KBM-7 (cell line): Measurements from ENCODE around the gene TXNDC2.
"Not testable (repeated sequence)": the region's sequence is repeated elsewhere in the genome, so short reads cannot be mapped to it uniquely, and the experiment has no call there.

Experiments
- DNase-seq: peaks from one replicate; pipeline ENCODE4 v3.0.0-alpha.2; 2015
- in situ Hi-C: fragments of 300-500 bp; cut with MboI; formaldehyde crosslinking; loops from 2 replicates; pipeline ENCODE4 v1.14.3; 2020; ENCODE audit warnings: low sequenced_read_pairs, low pct_unique_long_range_greater_than_20kb, mixed read lengths

Gene TXNDC2

DNA sequence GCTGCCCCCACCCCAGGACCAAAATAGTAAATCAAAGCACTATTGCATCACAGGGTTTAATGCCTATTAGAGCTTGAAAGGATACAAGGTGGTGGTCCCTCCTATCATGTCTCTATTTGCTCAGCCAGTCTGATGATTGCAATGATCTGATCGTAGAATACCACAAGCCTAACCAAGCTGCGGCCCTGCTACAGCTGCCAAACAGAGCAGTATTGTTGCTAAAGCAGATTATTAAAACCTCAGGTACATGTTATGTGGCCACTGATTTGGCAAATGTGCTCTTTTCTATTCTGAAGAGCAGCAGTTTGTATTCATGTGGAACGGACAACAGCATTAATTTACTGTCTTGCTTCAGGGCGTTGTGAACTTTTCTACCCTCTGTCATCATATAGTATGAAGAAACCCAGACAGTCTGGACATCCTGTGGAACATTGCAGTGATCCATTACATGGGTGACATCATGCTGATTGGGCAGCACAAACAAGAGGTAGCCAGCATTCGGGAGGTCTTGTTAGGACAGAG is 19.7 kb downstream of the TXNDC2 start:
- no peak for DNase-seq
- in situ Hi-C loops = no loop called here

DNA sequence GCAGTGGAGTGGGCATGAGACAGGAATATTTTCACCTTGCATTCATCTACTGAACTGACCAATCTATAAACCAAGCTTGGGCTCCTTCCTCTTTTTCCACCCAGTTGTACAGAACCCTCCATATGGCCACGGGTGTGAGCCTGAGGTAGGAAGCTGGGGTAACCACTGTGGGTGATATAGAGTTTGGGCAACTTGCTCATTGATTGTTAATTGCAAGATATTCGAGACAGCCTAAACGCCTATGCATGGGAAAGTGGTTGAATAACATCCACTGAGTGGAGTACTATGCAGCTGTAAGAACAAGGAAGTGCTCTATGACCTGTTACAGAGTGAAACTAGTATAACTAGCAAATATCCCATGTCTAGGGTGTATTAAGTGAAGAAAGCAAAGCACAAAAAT is 20.7 kb downstream of the TXNDC2 start:
- peak; percentile 60 for DNase-seq
- in situ Hi-C loops = no loop called here

DNA sequence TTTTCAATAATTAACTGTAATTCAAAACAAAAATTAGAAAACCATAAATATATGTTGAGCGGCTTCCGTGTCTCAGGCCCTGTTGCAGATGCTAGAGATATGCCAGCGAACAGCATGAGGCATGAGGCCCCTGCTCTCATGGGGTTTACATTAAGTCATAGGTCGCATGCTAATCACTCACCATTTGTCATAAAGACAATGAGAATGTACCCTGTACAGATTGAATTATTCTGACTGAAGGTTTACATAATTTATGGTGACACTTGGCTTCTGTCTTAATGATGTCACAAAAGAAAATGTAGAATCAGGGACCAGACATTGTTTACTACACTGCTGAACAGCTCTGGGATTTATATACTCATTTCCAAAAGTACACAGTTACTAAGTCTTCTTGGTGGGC is 22.1 kb downstream of the TXNDC2 start:
- in situ Hi-C loops = no loop called here
- no peak for DNase-seq

DNA sequence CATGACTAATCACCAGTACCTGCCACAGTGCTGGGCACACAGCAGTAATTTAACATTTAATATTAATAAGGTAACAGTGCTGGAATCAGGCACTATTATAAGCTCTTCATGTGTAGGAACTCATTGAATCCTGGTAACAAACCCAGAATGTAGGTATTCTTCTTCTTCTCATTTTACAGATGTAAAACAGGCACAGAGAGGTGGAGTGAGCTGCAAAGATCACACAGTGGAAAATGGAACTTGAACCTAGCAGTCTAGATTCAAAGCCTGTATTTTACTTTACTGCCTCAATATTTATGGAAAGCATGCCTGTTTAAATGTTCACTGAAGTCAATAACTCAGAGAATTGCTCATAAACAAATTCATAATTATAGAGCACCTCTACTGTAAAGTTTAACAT is 24.3 kb downstream of the TXNDC2 start:
- in situ Hi-C loops = no loop called here
- no peak for DNase-seq

DNA sequence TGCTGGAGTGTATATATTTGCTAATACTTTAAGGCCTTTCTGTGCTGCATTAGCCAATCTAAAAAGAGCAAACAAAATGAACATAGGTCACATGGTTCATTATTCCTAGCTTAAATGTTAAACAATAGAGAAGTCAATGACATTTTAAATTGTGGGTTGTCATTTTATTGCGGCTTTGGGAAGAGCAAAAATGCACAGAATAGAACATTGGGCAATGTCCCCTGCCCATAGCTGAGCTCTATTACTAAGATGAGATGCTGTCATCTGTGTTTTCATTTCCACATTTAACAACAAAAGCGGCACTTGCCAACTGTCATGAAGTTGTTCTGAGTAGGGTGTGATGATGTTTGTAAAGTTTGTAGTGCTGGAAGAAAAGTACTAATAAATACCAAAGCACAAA is 24.9 kb downstream of the TXNDC2 start:
- no peak for DNase-seq
- in situ Hi-C loops = no loop called here

DNA sequence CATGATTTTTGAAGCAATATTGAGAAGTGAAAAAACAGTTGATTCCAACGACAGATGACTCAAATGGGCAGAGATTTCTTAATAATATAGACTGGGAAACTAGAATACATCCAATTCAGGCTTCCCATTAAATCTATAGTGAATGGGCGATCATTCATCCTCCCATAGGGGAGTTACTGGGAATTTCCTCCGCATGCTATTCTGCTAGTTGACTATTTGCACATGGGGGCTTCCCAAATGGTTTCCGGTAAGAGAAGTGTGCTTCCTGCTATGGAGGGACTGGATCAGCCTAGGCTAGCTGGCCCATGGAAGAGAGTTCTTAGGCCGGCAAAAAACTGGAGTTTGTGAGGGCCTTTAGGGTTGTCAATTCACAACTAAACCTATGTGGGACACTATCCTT is 25.5 kb downstream of the TXNDC2 start:
- in situ Hi-C loops = no loop called here
- no peak for DNase-seq

DNA sequence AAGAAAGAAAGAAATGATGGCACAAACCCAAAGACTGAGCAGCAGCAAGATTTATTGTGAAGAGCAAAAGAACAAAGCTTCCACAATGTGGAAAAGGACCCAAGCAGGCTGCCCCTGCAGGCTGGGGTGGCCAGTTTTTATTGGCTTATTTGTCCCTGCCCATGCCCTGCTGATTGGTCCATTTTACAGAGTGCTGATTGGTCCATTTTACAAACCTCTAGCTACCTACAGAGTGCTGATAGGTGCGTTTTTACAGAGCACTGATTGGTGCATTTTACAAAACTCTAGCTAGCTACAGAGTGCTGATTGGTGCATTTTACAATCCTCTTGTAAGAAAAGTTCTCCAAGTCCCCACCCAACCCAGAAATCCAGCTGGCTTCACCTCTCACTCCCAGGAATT is 26.5 kb downstream of the TXNDC2 start:
- in situ Hi-C loops, DNase-seq: not testable (repeated sequence)

DNA sequence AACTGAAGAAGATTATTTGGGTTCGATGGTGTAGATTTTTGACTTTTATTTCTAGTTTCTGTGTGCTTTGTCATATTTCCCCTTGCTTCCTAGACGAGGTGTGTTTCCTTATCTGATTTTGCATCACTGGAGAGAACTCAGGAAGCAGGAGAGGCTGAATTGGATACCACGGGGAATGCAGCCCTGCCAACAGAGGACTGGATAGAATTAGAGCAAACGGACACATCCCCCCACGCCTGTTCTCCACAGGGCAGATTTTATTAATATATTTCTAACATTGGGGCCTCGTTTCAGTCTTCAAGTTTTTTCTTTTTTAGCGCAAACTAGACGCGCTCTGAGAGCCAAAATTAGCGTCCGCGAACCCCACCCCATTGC is 27.4 kb downstream of the TXNDC2 start:
- in situ Hi-C loops = no loop called here
- no peak for DNase-seq

DNA sequence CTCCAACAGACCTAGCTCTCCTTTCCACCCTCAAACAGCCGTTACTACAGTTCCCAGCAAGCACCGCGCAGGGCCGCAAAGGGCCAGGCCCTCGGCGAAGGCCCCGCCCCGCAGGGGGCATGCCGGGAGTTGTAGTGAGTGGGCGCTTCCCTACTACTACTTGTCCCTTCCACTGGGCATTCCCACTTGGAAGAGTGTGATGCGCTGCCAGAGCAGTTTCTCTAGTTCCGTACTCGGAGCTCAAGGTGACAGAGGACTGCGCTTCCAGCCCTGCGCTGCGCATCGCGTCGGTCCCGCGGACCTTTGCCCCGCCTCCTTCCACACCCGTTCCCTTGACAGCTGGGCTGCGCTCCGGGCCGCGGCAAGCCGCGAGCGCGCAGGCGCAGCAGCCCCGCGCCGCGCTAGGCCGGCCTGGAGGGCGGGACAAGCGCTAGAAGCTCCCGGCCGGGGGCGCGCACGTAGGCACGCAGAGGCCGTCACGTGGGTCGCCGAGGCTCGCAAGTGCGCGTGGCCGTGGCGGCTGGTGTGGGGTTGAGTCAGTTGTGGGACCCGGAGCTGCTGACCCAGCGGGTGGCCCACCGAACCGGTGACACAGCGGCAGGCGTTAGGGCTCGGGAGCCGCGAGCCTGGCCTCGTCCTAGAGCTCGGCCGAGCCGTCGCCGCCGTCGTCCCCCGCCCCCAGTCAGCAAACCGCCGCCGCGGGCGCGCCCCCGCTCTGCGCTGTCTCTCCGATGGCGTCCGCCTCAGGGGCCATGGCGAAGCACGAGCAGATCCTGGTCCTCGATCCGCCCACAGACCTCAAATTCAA is 28.0 kb downstream of the TXNDC2 start, which contains the start of gene VAPA:
Gene VAPA, plus strand, starts transcription at position 491 of the 808 bp plus-strand sequence. Its CDS starts 241 bp downstream, at position 732.
- peak; percentile 97 for DNase-seq
- in situ Hi-C loops = no loop called here

DNA sequence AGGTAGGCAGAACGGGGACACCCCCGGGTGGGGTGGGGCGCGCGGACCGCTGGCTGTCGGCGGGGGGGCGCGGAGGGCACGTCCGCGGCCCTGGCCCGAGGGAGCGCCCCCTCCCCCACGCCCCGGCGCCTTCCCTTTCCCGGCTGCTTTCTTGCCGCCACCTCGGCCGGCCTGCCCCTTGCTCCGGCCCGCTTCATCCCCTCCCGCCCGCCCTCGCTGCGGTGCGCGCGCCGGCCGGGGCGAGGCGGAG is 28.5 kb downstream of the TXNDC2 start:
- no peak for DNase-seq
- in situ Hi-C loops = no loop called here

DNA sequence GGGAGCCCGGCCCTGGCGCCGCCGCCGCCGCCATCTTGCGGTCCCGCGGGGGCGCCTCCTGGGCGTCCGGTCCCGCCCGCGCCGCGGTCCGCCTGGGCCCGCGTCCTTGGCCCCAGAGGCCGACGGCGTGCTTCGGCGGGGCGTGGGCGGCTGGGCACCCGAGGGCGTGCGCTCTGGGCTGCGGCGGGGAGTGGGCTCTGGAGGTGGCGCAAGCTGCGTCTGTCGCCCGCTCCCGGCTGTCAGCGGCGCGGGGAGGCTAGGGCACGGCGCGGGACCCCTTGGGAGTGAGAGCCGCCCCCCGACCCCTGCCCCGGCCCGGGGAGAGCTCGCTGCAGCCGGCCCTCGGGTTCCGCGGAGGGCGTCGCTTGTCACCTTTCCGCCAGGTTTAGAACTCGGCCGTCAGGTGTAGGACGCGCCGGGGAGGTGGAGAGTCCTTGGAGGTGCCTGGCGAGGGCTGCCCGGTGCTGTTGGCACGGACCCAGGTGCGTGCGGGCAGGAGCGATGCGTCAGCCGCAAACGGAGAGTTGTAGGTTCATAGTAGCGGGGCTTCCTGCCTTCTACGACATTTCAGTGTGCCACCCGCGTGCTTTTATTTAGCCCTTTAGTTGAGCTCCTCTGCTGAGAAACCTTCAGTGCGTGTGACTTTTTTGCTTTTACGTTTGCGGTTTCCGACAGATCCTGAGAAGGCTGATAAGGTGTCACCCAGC is 29.0 kb downstream of the TXNDC2 start:
- DNase-seq = peak; percentile 75
- in situ Hi-C loops = no loop called here

DNA sequence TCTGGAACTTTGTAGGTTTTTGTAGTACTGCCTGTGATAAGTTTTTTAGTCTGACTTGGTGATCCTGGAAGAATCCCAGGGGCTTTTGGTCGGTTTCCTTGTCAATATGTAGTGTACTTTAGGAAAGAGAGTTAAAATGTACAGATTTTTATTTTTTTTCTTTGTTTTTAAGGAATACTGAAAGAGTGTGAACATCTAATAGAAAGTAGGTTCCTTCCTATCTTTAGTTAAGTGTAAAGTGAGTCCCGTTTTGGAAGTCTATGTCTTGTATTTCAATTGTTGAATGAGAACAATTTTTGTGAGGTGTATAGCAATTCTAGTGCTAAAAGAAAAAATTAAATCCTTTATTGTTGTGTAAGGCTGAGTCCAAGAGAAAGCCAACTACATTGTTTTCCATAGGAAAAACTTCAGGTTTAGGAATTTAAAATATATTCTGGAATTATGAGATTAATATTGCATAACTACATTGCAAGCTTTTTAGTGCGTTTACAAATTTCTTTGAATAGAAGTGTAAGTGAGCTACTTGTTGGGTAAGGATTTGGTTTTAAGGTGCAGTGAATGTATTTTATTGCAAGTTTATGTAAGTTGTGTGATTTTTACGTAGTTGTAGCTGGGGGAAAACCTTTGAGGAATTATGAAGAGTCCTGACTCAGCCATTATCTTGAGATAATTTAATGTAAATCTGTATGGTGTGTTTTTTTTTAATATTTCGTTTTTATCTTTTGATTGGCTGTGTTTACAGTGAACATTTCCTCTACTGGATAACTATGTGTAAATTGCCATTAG is 29.7 kb downstream of the TXNDC2 start:
- in situ Hi-C loops = no loop called here
- DNase-seq = no peak

DNA sequence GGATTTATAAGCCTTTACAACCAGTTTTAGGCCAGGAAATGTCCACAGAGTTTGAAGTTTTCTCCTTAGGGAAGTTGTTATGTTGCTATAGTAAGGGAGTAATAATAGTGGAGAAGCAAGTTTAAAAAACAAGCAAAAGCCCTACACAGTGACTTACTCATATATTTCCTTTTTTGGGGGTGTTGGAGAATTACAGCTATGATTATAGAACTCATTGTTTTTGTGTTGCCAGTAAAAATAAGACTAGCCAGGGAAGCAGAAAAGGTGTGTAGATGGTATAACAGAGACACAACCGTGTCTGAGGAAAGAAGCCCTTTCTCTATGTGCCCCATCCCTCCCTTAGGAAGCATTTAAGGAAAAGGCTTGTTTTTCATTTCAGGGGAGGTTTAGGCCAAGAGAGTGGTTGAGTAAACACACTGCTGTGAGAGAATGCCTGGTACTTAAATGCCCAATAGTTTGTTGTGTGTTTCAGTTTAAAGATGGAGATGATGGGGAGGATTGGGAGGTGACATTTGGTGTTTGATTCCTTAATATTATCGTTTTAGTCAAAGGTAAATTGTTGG is 30.4 kb downstream of the TXNDC2 start:
- DNase-seq = no peak
- in situ Hi-C loops = no loop called here

DNA sequence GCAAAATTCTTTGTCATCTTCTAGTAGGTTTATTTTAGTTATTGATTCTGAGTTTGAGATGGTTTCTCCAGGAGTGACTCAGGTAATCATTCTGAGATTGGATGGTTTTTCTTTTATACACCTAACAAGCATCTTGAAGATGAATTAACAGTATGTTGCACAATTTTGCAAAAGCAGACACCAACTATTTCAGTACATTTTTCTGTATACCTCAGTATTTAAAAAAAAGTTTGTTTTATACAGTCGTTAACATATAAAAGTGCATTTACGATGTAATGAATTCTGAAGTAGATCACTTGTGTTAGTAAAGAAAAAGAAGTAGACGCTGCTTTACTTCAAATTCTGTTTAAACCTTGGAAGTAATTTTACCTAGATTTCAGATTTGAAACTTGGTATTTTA is 31.0 kb downstream of the TXNDC2 start:
- in situ Hi-C loops = no loop called here
- DNase-seq = no peak

DNA sequence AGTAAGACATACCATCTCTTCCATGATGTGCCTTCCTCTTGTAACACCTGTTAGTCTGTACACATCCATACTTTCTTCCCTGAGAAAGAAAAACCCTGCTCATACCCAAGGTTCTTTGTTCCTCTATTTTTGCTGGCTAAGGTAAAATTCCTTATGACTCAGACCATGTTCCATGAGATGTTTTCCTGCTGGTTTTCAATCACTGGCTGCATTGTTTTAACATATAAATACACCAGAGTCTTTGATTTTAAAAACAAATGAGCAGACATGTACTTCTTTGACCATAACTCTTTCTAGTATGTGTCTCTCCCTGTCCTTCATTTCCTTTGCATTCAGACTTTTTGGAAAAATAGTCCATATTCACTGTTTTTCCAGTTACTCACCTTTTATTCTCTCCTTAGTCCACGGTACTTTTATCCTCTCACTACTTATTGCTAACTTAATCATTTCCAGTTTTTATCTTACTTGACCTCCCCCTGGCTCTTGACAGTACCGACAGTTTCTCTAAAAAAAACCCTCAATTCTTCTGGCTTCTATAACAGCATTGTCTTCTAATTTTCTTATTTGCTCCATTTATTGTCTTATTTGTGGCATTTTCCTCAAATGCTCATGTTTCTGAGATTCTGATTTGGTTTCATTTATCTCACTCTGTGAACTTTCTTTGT is 32.4 kb downstream of the TXNDC2 start:
- no peak for DNase-seq
- in situ Hi-C loops = no loop called here

DNA sequence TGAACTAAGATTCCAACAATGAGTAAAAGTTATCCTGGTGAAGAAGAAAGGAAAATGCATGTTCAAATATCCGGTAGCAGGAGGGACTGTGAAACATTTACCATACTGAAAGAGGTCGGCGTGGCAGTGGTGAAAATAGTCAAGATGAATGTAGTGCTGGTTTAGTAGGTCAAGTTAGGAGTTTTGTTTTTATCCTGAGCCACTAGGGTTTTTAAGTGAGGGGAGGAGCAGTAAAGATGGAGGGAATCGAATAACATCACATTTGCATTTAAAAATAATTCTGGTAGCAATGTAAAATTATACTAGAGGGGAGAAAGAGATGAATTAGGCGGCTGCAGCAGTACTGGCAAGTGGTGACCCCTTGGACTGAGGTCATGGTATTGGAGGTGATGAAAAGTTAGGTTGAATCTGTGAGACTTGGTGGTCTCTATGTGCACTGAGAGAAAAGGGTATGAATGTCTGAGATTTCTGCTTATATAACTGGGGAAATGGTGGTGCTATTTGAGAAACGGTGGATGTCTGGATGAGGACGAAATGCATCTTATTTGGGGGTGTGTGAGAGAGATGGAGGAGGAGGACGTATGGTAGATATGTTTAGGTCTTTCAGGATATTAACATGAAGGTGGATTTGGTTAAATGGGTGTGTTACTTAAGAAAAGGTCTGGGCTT is 33.9 kb downstream of the TXNDC2 start:
- DNase-seq = no peak
- in situ Hi-C loops = no loop called here

DNA sequence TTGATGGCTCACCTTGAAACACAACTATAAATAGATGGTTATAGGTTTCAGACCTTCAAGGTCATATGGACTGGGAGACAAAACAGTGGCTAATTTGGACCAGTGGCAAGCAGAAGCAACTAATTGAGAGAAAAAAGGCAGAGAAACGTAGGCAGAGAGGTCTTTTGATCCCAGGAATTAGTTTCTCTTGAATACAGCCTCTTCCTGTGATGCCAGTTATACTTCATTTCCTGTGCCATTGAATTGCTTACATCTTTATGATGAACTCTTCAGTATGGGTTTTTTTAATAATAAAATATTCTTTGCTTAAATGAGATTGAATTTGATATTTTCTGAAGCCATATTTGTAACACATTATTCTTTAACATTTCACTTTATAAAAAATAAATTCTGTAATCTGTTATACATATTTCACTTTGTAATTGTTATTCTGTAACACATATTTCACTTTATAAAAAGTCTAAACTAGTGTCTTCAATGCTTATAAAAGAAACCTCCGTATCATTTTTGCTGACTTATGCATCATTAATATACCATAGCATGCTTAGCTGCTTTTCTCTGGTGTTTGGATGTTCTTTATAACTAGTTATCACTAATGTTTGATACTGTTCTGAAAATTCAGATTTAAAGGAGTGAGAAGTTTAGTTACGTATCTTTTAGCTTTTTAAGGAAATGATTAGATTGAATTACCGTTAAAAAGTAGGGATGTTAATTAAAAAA is 37.0 kb downstream of the TXNDC2 start:
- in situ Hi-C loops = no loop called here
- DNase-seq = no peak

DNA sequence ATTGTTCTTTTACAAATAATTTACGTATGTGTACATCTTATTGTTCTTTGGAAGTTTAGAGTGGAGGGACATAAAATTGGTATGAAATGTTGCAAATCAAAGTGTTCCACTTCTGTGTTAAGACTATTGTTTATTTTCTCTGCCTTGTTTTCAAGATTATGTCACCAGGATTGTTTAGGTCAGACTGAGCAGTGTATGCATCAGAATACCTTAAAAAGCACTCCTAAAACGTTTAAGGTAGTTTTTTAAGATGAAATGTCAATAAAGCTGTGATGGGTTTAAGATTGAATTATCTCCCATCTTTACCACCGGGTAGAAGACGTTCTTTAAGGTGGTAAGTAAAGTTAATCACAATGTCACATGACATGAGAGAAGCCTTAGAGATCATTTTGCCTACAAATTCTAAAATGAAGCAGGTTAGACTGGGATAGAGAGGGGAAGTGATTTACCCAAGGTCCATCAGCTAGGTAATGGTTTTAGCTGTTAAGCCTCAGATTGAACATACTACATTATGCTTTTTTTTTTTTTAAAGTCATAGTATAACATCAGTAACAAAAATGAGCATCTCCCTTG is 38.7 kb downstream of the TXNDC2 start:
- DNase-seq = no peak
- in situ Hi-C loops = no loop called here
